NCI-H82 (cell line): ENCODE measurements around the gene TNK2.
"Not testable (repeated sequence)": the region's sequence is repeated elsewhere in the genome, so short reads cannot be mapped to it uniquely, and the experiment has no call there.

Experiments used
- DNase-seq: peaks from one replicate; lab custom pipeline; 2025; lab: John Stamatoyannopoulos, UW

The TNK2 gene

DNA sequence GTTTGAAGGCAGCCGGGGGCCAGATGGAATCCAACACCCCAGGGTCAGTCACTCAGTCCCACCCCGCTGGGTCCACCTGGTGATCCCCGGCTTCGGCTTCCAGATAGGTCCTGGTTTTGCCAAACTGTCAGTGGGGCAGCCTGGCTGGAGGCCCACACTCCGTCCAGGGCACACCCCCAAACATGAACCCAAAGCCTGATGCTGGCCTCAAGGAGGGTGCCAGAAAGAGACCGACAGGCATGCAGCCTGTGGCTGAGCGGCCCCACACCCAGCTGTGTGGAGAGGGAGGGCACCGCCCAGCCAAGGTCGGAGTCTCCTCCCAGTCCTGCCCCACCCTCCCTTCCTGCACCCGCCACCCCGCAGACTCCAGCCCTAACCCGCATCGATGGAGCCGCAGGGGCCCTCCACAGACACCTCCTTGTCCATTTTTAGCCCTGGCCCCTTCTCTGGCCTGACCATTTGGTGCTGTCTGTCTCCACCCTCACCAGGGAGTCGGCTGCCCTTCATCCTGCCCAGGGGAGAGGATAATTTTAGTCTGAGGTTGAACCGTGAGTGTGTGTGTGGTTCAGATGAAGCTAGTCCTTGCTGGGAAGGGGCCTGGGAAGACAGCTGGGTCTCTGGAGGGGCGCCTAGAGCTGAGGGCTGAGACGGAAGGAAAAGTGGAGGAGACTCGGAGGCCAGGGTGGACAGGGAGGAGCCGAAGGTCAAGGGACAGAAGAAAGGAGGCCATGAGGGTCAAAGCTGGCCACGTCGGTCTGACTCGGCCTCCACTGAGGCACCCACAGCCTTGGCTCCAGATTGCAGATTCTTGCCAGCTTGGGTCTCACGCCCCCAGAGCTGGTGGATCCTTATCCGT, 23.1 kb downstream of the TNK2 start:
- no peak for DNase-seq

DNA sequence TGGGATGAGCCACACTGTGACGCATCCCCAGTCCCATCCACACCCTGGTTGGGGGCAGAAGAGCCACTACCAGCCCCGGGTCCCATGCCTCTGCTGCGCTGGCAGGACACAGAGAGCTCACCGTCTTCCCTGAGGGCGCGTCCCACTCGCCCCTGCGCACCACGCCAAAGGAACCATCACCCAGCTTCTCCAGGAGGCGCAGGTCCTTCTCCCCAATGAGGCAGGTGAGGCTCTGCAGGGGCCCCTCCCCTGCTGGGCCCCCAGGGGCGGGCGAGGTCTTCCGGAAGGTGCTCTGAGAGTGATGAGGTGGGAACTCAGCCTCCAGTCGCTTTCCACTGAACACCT, 23.7 kb downstream of the TNK2 start:
- no peak for DNase-seq

DNA sequence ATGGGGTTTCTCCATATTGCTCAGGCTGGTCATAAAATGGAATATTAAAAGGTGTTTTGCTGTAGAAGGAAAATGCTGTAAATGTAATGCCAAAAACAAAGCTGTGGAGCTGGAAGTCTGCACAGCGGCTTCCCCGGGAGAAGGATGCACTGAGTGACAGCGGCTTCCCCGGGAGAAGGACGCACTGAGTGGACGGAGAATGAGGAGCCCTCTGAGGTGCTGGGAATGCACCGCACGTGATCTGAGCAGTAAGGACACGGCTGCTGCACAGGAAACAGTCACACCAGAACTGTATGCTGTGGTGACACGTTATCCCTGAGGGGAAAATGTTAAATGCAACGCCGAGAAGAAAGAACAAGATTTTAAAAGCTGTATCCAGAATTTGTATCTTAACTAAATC, 24.6 kb downstream of the TNK2 start:
- DNase-seq: no peak

DNA sequence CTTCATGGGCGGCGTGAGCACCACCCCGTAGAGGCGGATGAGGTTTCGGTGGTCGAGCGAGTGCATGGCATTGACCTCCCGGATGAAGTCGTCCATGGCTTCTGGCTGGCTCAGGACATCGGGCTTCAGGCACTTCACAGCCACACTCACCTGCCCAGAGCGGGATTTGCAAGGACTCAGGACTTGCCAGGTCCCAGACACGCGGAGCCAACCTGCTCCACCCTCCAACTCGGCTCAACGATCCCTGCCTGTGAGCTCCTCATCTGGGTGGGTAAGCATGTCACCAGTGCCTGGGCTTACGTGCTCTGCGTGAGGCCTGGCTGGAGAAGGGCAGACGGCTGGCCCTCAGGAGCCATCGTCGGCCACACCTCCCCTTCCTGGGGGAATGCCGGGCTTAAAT, 25.2 kb downstream of the TNK2 start:
- no peak for DNase-seq

DNA sequence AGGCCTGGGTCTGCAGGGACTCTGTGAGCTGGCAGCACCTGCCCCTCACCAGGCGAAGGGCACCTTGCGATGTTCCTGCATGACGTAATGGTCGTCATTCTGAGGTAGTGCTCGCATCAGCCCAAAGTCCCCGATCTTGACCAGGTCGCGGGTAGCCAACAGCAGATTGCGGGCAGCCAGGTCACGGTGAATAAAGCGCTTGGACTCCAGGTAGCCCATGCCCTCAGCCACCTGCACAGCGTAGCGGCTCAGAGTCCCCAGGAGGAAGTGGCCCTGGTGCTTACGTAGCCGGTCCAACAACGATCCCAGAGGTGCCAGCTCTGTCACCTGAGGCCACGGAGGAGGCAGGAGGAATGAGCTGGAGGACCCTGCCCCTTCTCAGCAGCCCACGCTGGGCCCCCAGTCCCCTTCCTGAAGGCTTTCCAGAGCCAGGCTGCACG, 26.3 kb downstream of the TNK2 start:
- DNase-seq: no peak

DNA sequence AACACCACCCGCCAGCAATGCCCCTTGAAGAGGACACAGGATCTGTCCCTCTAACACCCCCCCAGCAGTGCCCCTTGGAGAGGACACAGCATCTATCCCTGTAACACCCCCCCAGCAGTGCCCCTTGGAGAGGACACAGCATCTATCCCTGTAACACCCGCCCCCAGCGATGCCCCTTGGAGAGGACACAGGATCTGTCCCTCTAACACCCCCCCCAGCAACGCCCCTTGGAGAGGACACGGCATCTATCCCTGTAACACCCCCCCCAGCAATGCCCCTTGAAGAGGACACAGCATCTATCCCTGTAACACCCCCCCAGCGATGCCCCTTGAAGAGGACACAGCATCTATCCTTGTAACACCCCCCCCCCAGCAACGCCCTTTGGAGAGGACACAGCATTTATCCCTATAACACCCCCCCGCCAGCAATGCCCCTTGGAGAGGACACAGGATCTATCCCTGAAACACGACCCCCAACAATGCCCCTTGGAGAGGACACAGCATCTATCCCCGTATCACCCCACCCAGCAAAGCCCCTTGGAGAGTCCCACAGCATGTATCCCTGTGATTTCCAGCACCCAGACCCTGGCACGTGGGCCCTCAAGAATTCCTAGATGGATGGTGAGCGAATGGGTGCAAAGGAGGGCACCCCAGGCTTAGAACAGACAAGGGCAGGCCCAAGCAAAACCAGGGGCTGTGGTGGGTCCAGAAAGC, 26.9 kb downstream of the TNK2 start:
- no peak for DNase-seq

DNA sequence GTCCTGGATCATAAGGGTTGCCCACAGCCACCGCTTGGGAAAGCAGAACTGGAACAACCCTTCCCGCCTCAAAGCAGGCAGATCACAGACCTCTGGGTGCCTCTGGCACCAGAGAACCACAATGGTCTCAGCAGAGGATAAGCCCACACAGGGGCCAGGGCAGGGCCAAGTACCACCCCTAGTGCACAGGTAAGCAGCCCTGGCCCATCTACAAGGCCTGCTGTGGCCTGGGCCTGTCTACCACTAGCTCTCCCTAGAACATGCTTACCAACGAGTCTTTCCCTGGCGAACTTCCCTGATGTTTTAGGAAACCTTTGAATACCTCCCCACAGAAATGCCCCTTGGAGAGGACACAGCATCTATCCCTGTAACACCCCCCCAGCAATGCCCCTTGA, 28.3 kb downstream of the TNK2 start:
- no peak for DNase-seq

DNA sequence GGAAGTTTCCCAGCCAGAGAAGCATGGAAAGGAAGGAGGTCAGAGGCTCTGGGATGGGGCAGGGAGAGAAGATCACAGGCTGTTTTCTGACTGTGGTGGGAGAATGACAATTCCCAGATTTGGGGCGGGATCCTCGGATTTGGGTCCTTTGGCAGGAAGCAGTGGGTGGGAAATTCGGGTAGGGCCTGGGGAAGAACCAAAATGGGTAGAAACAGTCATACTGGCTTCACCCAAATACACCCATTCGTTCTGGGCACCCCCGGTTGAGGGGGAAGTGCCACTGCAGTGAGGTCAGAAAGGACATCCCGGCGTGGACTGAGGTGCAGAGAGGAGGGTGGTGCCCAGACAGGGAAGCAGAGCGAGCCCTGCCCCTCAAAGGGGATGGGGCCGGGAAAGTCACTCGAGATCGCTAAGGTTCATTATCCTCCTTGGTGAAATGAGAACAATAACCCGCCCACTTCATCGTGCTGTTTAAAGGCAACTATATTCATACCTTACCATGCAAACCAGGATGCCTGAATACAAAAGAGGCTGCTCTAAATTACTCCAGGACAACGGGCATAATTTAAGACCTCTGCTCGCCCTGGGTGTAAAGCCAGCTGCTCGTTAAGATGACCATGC, 28.8 kb downstream of the TNK2 start:
- DNase-seq: no peak

DNA sequence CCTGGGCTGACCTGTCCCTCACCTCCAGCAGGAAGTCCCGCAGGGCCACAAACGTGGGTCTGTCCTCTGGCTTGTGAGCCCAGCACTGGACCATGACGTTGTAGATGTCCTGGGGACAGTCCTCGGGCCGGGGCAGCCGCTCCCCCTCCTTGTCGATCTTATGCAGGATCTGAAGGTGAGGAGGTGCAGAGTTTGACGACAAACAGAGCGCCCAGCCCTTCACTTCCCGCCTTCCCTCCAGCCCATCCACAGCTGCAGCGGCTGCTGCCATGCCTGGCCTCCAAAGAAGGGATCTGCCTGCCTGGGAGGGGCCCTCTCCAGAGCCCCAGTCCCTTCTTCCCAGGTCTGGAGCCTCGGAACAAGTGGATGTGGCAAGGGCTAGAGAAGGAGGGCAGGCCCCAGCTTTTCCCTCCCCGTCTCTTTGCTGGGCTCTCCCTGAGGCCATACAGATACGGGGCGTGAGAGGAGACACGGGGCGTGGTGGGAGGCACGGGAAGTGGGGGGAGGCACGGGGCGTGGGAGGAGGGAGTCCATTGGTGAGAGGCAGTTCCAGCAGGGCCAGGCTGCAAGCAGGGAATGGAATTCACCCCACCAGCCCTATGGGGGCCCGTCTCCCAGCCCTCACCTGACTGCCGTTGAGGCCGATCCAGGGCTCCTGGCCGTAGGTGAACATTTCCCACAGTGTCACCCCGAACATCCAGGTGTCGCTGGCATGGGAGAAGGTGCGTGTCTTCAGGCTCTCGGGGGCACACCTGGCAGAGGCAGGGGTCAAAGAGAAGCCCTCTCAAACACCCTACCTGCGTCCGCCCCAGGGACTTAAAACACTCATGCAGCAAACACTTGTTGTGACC, 29.7 kb downstream of the TNK2 start:
- DNase-seq: no peak

DNA sequence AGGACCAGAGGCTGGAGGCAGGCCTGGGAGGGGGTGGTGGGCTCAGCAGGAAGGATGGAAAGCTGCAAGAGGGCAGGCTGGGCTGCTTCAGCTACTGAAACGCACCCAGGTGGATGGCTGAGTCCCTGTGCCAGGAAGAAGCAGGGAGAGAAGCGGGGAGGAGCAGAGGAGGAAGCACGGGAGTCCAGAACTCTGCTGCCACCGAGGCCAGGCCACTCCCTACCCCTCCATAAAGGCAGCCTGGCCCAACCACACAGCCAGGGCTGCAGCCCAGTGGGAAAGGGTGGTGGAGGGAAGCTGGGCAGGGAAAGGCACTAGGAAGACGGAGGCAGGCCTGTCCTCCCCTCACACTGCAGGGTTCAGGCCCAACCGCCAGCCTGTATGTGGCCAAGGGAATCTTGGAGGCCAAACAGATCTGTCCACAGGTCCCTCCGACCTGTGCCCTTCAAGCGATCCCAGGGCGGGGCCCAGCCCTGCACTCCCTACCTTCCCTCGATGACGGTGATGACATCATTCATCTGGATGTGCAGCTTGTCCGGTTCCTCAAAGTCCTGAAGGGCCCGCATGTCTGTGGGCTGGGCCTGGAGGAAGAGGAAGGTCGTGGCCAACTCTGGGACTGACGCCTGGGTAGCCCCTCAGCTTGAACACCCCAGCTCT, 30.5 kb downstream of the TNK2 start:
- no peak for DNase-seq

DNA sequence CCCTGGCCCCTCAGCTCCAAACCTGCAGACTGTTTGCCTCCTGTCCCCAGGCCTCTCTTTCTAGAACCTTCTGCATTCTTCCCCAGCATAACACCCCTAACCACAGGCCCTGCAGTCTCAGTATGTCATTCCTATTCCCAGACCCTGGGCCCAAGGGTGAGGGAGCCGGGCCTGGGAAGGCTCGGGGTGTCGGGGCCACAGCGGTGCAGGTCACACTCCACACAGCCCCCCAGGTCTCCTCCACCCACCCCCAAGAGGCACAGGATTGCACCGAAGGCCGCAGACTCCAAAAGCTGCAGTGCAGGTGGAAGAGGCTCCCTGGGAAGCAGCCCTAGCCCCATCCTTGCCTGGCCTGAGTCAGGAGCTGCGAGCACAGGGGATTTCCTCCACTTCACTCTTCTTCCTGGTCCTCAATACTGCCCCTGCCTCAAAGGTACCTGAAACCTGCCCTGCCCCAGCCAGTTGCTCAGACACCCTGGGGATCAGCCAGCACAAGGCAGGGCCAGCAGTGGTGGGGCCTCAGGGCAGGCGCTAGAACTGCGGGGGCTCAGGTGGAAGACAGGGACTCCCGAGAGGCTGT, 31.1 kb downstream of the TNK2 start:
- no peak for DNase-seq

DNA sequence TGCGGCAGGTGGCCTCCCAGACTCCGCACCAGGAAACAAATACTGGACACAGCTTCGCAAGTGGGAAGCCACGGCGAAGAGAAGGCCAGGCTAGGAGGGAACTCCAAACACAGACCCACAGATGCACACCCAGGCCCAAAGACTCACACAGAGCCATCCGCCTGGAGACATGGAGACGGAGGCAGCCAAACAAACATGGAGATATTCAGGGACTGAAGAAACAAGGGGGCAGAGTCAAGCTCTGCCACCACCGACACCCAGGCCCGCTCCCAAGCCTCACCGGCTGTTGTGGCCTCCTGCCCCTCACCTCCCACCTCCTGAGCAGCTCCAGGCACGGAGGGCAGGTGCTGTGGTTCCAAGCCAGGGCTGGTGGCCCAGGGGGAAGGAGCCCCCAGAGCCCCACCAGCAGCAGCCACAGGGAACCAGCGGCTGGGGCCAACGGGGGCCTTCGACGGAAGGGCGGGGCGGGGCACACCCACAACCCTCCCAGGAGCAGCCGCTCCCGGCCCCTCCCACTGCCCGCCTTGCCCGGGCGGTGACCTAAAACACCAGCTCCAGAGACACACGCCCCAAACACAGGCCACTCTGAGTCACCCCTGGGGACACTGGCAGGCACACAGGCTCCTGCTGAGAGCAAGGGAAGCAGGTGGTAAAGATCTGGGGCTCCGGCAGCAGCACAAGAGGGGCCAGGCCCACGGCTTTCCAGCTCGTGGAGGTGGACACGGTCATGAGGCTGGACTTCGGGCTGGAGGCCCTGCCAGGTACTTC, 31.9 kb downstream of the TNK2 start:
- DNase-seq: no peak

DNA sequence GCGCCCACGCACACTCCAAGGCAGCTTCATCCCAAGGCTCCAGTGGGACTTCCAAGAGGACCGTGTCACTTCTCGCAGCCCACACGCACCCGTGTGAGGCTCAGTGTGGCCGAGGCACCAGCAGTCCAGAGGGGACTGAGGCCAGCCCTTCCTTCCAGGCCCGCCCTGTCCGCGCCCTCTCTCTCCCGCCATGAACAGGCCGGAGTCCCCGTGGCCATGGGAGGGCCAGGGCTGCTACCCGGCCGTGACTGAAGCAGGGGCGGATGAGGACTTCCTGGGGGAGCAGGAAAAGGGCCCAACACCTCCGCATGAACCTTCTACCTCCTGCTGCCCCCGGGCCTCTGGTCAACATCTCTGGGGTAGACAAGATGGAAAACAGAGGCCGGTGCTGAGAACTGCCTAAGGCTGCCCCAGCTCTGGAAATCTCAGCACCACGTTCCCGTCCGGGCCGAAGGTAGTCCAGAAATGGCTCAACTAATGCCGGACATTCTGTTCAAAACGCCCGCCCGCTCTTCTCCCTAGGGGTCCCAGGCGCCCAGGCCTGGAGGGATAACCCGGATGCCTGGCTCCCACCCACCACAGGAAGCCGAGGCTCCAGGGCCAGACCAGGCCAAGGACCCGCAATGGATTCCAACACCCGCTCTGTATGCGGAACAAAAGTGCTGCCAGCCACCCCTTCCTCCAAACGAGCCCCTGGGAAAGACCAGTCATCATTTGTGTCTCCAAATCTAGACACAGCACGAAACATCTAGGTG, 32.7 kb downstream of the TNK2 start:
- no peak for DNase-seq

DNA sequence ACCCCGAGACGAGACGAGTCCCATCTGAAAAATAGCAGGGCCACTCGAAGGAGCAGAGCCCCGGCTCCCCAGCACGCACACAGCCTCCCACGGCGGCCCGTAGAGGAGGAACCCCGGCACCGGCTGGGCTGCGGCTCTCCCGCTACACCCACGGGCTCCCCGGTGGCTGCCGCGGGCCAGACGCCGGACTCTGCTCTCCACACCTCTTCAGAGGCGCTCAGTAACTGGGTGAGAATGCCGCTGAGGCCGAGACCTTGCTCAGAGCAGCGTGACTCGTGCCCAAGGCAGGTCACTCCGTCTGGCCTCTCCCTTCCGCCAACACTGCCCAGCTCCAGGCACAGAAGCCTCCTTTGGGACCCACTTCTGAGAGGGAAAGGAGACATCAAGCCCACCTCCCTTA, 34.4 kb downstream of the TNK2 start:
- DNase-seq: no peak

DNA sequence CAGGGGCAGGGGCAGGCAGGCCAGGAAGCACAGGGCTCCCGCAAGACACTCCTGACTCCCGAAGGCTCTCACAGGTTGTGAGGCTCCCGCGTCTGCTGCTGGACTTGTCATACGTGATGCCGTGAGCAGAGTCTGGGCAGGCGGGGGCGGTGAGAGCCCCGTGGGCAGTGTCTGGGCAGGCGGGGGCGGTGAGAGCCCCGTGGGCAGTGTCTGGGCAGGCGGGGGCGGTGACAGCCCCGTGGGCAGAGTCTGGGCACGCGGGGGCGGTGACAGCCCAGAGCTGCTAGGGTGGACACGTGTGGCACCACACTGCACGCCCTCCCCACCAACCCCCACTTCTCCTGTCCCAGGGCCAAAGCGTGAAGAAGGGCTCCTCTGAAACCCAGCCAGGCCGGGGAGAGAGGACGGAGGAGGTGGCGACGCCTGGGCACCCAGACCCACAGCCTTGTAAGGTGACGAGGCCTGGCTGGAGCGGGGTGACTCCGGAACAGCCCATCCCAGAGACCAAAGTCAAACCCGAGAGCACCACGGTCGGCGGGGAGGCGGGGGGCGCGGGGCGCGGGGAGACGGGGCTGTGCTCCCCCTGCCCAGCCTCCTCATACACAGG, 35.0 kb downstream of the TNK2 start:
- DNase-seq: no peak

DNA sequence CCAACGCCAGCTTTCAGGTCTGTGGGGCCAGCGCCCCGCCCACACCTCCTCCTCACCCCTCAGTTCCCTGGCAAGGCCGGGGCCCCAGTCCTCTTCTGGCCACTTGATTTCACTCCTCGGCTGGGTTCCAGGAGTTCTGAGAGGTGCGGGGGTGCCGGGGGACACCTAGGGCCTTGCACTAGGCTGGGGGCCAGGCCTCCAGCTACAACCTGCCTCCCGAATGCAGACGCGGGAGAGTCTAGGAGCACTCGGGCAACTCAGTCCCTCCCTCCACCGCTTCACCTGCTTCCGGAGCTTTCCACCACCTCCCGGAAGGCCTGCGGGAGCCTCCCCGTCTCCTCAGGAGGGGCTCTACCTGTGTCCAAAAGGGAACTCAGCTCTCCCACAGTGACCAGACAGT, 35.6 kb downstream of the TNK2 start:
- DNase-seq: no peak

DNA sequence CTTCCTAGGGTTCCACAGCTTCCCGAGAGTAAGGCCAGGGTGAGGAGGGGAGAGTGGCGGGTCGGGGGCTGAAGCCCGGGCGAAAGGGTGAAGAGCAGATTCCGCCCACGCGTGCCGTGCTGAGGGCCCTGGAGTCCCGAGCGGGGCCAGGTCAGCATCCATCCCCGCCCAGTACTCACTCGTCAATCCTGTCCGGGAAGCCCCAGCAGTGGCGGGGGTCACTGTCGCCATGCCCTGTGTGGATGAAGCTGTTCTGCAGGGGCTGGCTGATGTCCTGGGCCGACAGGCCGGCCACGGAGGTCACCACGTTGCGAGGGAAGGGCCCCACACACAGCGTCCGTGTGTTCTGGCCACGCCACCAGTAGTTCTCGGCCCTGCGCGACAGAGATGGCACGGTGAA, 36.3 kb downstream of the TNK2 start:
- no peak for DNase-seq

DNA sequence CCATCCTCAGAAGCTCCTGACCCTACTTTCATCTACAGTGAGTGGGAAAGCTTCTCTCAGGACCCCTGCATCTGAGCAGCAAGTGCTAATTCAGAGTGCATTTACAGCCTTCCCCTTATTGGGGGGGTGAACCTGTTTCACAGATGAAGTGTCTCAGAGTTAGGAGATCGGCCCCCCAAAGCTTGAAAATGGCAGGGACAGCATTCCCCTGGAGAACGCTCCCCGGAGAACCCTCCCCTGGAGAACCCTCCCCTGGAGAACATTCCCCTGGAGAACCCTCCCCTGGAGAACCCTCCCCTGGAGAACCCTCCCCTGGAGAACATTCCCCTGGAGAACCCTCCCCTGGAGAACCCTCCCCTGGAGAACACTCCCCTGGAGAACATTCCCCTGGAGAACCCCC, 36.7 kb downstream of the TNK2 start:
- not testable (repeated sequence) for DNase-seq

DNA sequence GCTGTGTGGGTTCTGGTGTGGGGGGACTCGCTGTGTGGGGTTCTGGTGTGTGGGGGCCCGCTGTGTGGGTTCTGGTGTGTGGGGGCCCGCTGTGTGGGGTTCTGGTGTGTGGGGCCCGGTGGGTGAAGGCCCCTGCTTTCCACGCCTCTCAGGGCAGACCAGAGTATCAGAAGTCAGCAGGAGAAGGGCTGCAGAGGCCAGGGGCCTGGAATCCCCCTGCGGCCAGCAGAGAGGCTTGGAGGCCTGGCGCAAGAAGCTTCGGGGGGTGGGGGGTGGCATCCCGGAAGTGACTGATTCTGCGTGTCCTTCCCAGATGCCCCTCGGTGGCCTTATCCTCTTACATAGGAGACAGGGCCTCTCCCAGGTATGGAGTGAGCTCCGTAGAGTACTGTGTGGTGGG, 37.4 kb downstream of the TNK2 start:
- no peak for DNase-seq
